ENCODE measurements around the gene PLCH2.

GRCh38 chr1:2517966-2518365 lies 41.9 kb downstream of the PLCH2 start:
- no peak for TF ChIP-seq EZH2phosphoT487 (IDR thresholded peaks at IDR 0.05; ENCODE audit: borderline replicate concordance, low read depth, low read length)
- TF ChIP-seq, protein P1, sequence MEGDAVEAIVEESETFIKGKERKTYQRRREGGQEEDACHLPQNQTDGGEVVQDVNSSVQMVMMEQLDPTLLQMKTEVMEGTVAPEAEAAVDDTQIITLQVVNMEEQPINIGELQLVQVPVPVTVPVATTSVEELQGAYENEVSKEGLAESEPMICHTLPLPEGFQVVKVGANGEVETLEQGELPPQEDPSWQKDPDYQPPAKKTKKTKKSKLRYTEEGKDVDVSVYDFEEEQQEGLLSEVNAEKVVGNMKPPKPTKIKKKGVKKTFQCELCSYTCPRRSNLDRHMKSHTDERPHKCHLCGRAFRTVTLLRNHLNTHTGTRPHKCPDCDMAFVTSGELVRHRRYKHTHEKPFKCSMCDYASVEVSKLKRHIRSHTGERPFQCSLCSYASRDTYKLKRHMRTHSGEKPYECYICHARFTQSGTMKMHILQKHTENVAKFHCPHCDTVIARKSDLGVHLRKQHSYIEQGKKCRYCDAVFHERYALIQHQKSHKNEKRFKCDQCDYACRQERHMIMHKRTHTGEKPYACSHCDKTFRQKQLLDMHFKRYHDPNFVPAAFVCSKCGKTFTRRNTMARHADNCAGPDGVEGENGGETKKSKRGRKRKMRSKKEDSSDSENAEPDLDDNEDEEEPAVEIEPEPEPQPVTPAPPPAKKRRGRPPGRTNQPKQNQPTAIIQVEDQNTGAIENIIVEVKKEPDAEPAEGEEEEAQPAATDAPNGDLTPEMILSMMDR (conservative IDR thresholded peaks at IDR 0.05; ENCODE audit: low read length), result no peak
